Measurements from ENCODE around the gene TOP2A.

TOP2A gene

GRCh38 chr17:40352237-40352778 lies 65.4 kb downstream of the TOP2A start:
- no peak overlapping the region for H3K27ac ChIP-seq
- TF ChIP-seq, protein P1, sequence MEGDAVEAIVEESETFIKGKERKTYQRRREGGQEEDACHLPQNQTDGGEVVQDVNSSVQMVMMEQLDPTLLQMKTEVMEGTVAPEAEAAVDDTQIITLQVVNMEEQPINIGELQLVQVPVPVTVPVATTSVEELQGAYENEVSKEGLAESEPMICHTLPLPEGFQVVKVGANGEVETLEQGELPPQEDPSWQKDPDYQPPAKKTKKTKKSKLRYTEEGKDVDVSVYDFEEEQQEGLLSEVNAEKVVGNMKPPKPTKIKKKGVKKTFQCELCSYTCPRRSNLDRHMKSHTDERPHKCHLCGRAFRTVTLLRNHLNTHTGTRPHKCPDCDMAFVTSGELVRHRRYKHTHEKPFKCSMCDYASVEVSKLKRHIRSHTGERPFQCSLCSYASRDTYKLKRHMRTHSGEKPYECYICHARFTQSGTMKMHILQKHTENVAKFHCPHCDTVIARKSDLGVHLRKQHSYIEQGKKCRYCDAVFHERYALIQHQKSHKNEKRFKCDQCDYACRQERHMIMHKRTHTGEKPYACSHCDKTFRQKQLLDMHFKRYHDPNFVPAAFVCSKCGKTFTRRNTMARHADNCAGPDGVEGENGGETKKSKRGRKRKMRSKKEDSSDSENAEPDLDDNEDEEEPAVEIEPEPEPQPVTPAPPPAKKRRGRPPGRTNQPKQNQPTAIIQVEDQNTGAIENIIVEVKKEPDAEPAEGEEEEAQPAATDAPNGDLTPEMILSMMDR (conservative IDR thresholded peaks at IDR 0.05) = no peak

- TF ChIP-seq, protein P1 (conservative IDR thresholded peaks at IDR 0.05) = no peak
- H3K27ac ChIP-seq = no peak overlapping the region
Observed at GRCh38 chr17:40351359-40352236, 66.1 kb downstream of the TOP2A start.

GRCh38 chr17:40350689-40351358 lies 66.9 kb downstream of the TOP2A start:
- TF ChIP-seq, protein P1 (conservative IDR thresholded peaks at IDR 0.05) = no peak
- H3K27ac ChIP-seq = no peak overlapping the region

- TF ChIP-seq, protein P1 (conservative IDR thresholded peaks at IDR 0.05) = no peak
- H3K27ac ChIP-seq = no peak overlapping the region
Observed at GRCh38 chr17:40349895-40350688, 67.6 kb downstream of the TOP2A start.

GRCh38 chr17:40349477-40349894 lies 68.2 kb downstream of the TOP2A start:
- no peak overlapping the region for H3K27ac ChIP-seq
- TF ChIP-seq, protein P1 (conservative IDR thresholded peaks at IDR 0.05) = no peak

- no peak overlapping the region for H3K27ac ChIP-seq
- TF ChIP-seq, protein P1 (conservative IDR thresholded peaks at IDR 0.05) = no peak
Observed at GRCh38 chr17:40348562-40349476, 68.9 kb downstream of the TOP2A start.
